Ishikawa (cell line): ENCODE data around the gene ARHGAP21.

Source experiments
- CEBPB ChIP-seq: IDR thresholded peaks from 2 replicates; pipeline ENCODE4 v1.6.1; 2012
- CREB1 ChIP-seq: IDR thresholded peaks from 2 replicates; pipeline ENCODE4 v1.6.1; 2012; ENCODE audit warnings: low read depth
- EP300 ChIP-seq: IDR thresholded peaks from 2 replicates; pipeline ENCODE4 v1.6.1; 2012; ENCODE audit warnings: borderline replicate concordance
- FOXM1 ChIP-seq: IDR thresholded peaks from 2 replicates; pipeline ENCODE4 v1.6.1; 2012; ENCODE audit warnings: low read depth, borderline replicate concordance
- RAD21 ChIP-seq: IDR thresholded peaks from 2 replicates; pipeline ENCODE4 v1.6.1; 2012; ENCODE audit warnings: low read depth
- YY1 ChIP-seq: IDR thresholded peaks from 2 replicates; pipeline ENCODE4 v1.6.1; 2012; ENCODE audit warnings: low read depth

DNA sequence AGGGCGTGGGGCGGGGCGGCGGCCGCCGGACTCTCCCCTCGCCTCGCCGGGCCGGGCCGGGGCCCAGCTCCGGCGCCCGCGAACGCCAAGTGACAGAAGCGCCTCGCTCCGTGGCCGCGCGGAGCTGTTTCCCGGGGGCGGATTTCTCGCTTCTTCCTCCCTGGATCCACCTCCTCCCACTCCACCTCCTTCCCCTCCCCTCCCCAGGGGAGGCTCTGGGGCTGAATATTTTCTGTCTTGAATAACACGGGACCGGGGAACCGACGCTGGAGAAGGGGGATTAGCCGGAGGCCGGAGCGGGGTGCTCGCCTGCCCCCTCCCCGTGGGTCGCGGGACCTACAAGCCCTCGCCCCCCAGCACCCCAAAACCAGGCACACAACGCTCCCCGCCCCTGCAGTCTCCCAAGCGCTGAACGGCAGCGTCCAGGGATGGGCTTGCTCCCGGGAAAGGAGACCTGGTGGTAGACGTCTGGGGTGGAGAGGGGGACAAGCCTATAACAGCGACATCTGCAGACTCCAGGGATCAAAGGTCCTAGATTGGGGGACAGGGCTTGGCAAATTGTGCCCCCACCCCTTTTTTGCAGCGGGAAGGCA lies at the start of gene ARHGAP21:
- TF ChIP-seq FOXM1 (no peak), CEBPB (no peak), RAD21 (no peak), CREB1 (no peak), YY1 (no peak), EP300 (no peak)
